H9 (cell line): ENCODE measurements around the gene MRTFA. TPM values are rescaled to one million over a fixed set of nuclear protein-coding genes. Genes with fewer than 3 reads are reported as not detected.
"Not testable (repeated sequence)": the region's sequence is repeated elsewhere in the genome, so short reads cannot be mapped to it uniquely, and the experiment has no call there.

Experiments used
- DNase-seq: peaks from one replicate; pipeline ENCODE4 v3.0.0-alpha.2; 2017
- H2AFZ ChIP-seq: one replicate; pipeline ENCODE4 v1.6.1; 2013; ENCODE audit warnings: mild to moderate bottlenecking, low read length, control low read depth, moderate library complexity
- H2AK5ac ChIP-seq: 2 replicates; pipeline ENCODE4 v1.6.1; 2013; ENCODE audit warnings: low read length, control low read depth, mixed read lengths; ENCODE audit not compliant: insufficient read length
- H2BK120ac ChIP-seq: one replicate; pipeline ENCODE4 v1.6.1; 2013; ENCODE audit warnings: low read depth, mild to moderate bottlenecking, low read length, control low read depth, inconsistent platforms; ENCODE audit not compliant: poor library complexity, severe bottlenecking
- H2BK12ac ChIP-seq: 2 replicates; pipeline ENCODE4 v1.6.1; 2013; ENCODE audit warnings: low read length, control low read depth, mixed read lengths, low read depth; ENCODE audit not compliant: insufficient read length
- H2BK15ac ChIP-seq: 2 replicates; pipeline ENCODE4 v1.6.1; 2013; ENCODE audit warnings: low read depth, low read length, control low read depth
- H2BK20ac ChIP-seq: one replicate; pipeline ENCODE4 v1.6.1; 2013; ENCODE audit warnings: low read depth, mild to moderate bottlenecking, low read length, control low read depth, inconsistent platforms; ENCODE audit not compliant: poor library complexity, severe bottlenecking
- H2BK5ac ChIP-seq: 2 replicates; pipeline ENCODE4 v1.6.1; 2013; ENCODE audit warnings: low read length, control low read depth, mixed read lengths; ENCODE audit not compliant: insufficient read length
- H3K14ac ChIP-seq: 2 replicates; pipeline ENCODE4 v1.6.1; 2013; ENCODE audit warnings: low read length, control low read depth; ENCODE audit not compliant: insufficient read depth
- H3K18ac ChIP-seq: 2 replicates; pipeline ENCODE4 v1.6.1; 2013; ENCODE audit warnings: low read depth, mild to moderate bottlenecking, mixed read lengths, low read length, control low read depth; ENCODE audit not compliant: insufficient read length
- H3K23ac ChIP-seq: 2 replicates; pipeline ENCODE4 v1.6.1; 2013; ENCODE audit warnings: low read length, control low read depth, mixed read lengths, low read depth; ENCODE audit not compliant: insufficient read length
- H3K23me2 ChIP-seq: 2 replicates; pipeline ENCODE4 v1.6.1; 2013; ENCODE audit warnings: low read depth, mild to moderate bottlenecking, mixed read lengths, low read length, control low read depth; ENCODE audit not compliant: insufficient read length, poor library complexity, severe bottlenecking
- H3K27ac ChIP-seq: 2 replicates; pipeline ENCODE4 v1.5.1; 2013; ENCODE audit warnings: low read length, control low read depth, mixed read lengths, low read depth; ENCODE audit not compliant: insufficient read length
- H3K27me3 ChIP-seq: 2 replicates; pipeline ENCODE4 v1.6.1; 2013; ENCODE audit warnings: low read length, control low read depth, inconsistent platforms; ENCODE audit not compliant: insufficient read depth
- H3K4ac ChIP-seq: 2 replicates; pipeline ENCODE4 v1.6.1; 2013; ENCODE audit warnings: low read depth, mild to moderate bottlenecking, control low read depth, inconsistent platforms, low read length, moderate library complexity
- H3K4me1 ChIP-seq: 2 replicates; pipeline ENCODE4 v1.6.1; 2013; ENCODE audit warnings: low read length, control low read depth, inconsistent platforms; ENCODE audit not compliant: insufficient read depth
- H3K4me2 ChIP-seq: 2 replicates; pipeline ENCODE4 v1.6.1; 2013; ENCODE audit warnings: low read length, control low read depth, mixed read lengths; ENCODE audit not compliant: insufficient read length, insufficient read depth
- H3K56ac ChIP-seq: 2 replicates; pipeline ENCODE4 v1.6.1; 2013; ENCODE audit warnings: low read depth, mild to moderate bottlenecking, mixed read lengths, low read length, control low read depth; ENCODE audit not compliant: insufficient read length
- H3K79me1 ChIP-seq: 2 replicates; pipeline ENCODE4 v1.6.1; 2013; ENCODE audit warnings: low read depth, mild to moderate bottlenecking, moderate library complexity, low read length, control low read depth, inconsistent platforms; ENCODE audit not compliant: insufficient read depth, poor library complexity, severe bottlenecking
- H3K79me2 ChIP-seq: 2 replicates; pipeline ENCODE4 v1.6.1; 2013; ENCODE audit warnings: low read length, control low read depth, inconsistent platforms; ENCODE audit not compliant: insufficient read depth
- H3K9ac ChIP-seq: 2 replicates; pipeline ENCODE4 v1.6.1; 2013; ENCODE audit warnings: low read length, control low read depth, mixed read lengths; ENCODE audit not compliant: insufficient read length; ENCODE audit errors: extremely low read depth
- H3K9me3 ChIP-seq: one replicate; pipeline ENCODE4 v1.6.1; 2013; ENCODE audit warnings: low read depth, low read length, inconsistent platforms; ENCODE audit not compliant: control insufficient read depth
- H3T11ph ChIP-seq: one replicate; pipeline ENCODE4 v1.6.1; 2013; ENCODE audit warnings: mild to moderate bottlenecking, low read length, control low read depth, inconsistent platforms
- H4K20me1 ChIP-seq: one replicate; pipeline ENCODE4 v1.6.1; 2013; ENCODE audit not compliant: control insufficient read depth, insufficient read length, insufficient read depth
- H4K5ac ChIP-seq: 2 replicates; pipeline ENCODE4 v1.6.1; 2013; ENCODE audit warnings: low read depth, mild to moderate bottlenecking, mixed read lengths, low read length, control low read depth; ENCODE audit not compliant: insufficient read length
- H4K8ac ChIP-seq: replicated peaks from 2 replicates; pipeline ENCODE4 v1.6.1; 2013; ENCODE audit warnings: low read length, control low read depth, mixed read lengths, low read depth; ENCODE audit not compliant: insufficient read length
- H4K91ac ChIP-seq: 2 replicates; pipeline ENCODE4 v1.6.1; 2013; ENCODE audit warnings: low read depth, mild to moderate bottlenecking, moderate library complexity, mixed read lengths, low read length, control low read depth; ENCODE audit not compliant: insufficient read length
- H3K27ac Mint-ChIP-seq, 3 experiments: 2 replicates in 2 of 3; 3 replicates in 1 of 3; pipeline ENCODE4 v1.8.0; 2020 to 2021; ENCODE audit warnings: mixed read lengths in 3 of 3, mild to moderate bottlenecking in 1 of 3, moderate library complexity in 1 of 3
- H3K27me3 Mint-ChIP-seq: 2 replicates; pipeline ENCODE4 v1.8.0; 2021; ENCODE audit warnings: low read depth, mild to moderate bottlenecking, moderate library complexity, mixed read lengths
- H3K36me3 Mint-ChIP-seq, 3 experiments: 2 replicates in 2 of 3; 3 replicates in 1 of 3; pipeline ENCODE4 v1.8.0; 2020 to 2021; ENCODE audit warnings: low read depth in 3 of 3, mixed read lengths in 3 of 3; ENCODE audit not compliant: insufficient read depth in 1 of 3
- H3K4me1 Mint-ChIP-seq, 2 experiments: 2 replicates each; pipeline ENCODE4 v1.8.0; 2020; ENCODE audit warnings: mixed read lengths in 2 of 2
- H3K4me3 Mint-ChIP-seq, 2 experiments: 2 replicates in 1 of 2; 3 replicates in 1 of 2; pipeline ENCODE4 v1.8.0; 2020 to 2021; ENCODE audit warnings: mild to moderate bottlenecking in 2 of 2, mixed read lengths in 2 of 2, moderate library complexity in 1 of 2
- H3K9me3 Mint-ChIP-seq, 2 experiments: 2 replicates in 1 of 2; 3 replicates in 1 of 2; pipeline ENCODE4 v1.8.0; 2020; ENCODE audit warnings: mild to moderate bottlenecking in 2 of 2, mixed read lengths in 2 of 2, moderate library complexity in 1 of 2
- WGBS: extraction: QIAGEN DNeasy Blood & Tissue Kit; methylation state at CpG from one replicate; pipeline ENCODE4 v1.1.7; 2013; ENCODE audit warnings: missing lambda C conversion rate, low lambda C conversion rate, mixed read lengths; ENCODE audit not compliant: insufficient read length; ENCODE audit errors: extremely low coverage; 5-methylcytosine and 5-hydroxymethylcytosine counted together
- total RNA-seq: library from RNA; stranded (reverse); gene quantifications from 2 replicates; pipeline ENCODE4 v1.2.1, GENCODE V29; 2021
- TF ChIP-seq, protein P1 (sequence below): fragments of 200-600 bp; sonication (generic); conservative IDR thresholded peaks from 3 replicates; pipeline ENCODE4 v1.8.0; 2021; ENCODE audit warnings: antibody characterized with exemption, mild to moderate bottlenecking

The MRTFA gene
- total RNA-seq, 1 experiment from 2014 or later: 38.1 TPM

DNA sequence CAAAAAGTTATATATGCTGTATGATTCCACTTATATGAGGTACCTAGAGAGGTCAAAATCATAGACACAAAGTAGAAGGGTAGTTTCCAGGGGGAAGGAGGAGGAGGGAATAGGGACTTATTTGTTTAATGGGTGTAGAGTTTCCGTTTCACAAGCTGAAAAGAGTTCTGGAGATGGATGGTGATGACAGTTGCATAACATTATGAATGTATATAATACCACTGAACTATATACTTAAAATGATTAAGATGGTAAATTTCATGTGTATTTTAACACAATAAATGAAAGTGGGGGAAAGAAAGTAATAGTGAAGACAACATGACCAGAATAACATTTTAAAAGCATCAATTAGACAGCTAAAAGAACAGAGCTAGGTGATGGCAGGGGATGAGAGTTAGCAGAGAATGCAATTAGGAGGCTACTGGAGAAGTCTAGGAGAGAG lies 51.2 kb downstream of the MRTFA start:
- H3K79me2 ChIP-seq: no peaks in the 10 kb centered on the region
- no peak overlapping the region for H3K23ac ChIP-seq
- Mint-ChIP-seq H3K27me3 (no peaks in the 10 kb centered on the region), H3K36me3 (peaks cover 18 to 33% (median 27%) of the 10 kb centered on the region in 3 experiments), H3K4me3 (no peak overlapping the region), H3K27ac (no peak overlapping the region), H3K4me1 (peaks cover 3 to 4% of the 10 kb centered on the region in 2 experiments; a peak in 2 of 4 replicates), H3K9me3 (peaks cover 7 to 8% of the 10 kb centered on the region in 2 experiments; a peak in 3 of 5 replicates)
- H4K5ac ChIP-seq: no peak overlapping the region
- no peaks in the 10 kb centered on the region for H3K27me3 ChIP-seq
- H3K9me3 ChIP-seq: no peaks in the 10 kb centered on the region
- no peaks in the 10 kb centered on the region for H3K4me1 ChIP-seq
- WGBS: no CpG with 5 or more reads among the region's 1 CpG
- TF ChIP-seq, protein P1, sequence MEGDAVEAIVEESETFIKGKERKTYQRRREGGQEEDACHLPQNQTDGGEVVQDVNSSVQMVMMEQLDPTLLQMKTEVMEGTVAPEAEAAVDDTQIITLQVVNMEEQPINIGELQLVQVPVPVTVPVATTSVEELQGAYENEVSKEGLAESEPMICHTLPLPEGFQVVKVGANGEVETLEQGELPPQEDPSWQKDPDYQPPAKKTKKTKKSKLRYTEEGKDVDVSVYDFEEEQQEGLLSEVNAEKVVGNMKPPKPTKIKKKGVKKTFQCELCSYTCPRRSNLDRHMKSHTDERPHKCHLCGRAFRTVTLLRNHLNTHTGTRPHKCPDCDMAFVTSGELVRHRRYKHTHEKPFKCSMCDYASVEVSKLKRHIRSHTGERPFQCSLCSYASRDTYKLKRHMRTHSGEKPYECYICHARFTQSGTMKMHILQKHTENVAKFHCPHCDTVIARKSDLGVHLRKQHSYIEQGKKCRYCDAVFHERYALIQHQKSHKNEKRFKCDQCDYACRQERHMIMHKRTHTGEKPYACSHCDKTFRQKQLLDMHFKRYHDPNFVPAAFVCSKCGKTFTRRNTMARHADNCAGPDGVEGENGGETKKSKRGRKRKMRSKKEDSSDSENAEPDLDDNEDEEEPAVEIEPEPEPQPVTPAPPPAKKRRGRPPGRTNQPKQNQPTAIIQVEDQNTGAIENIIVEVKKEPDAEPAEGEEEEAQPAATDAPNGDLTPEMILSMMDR: no peak
- H3K27ac ChIP-seq: no peak overlapping the region
- H3K18ac ChIP-seq: no peak overlapping the region
- H3K56ac ChIP-seq: no peak overlapping the region
- no peak overlapping the region for H2BK15ac ChIP-seq
- H3K9ac ChIP-seq: no peak overlapping the region
- no peak overlapping the region for H2BK12ac ChIP-seq
- no peaks in the 10 kb centered on the region for H3K23me2 ChIP-seq
- H4K20me1 ChIP-seq: no peaks in the 10 kb centered on the region
- DNase-seq: no peak
- no peak overlapping the region for H3K4ac ChIP-seq
- no peak overlapping the region for H4K91ac ChIP-seq
- H2BK120ac ChIP-seq: no peak overlapping the region
- H2BK20ac ChIP-seq: no peak overlapping the region
- no peak overlapping the region for H2AFZ ChIP-seq
- no peak overlapping the region for H3T11ph ChIP-seq
- H4K8ac ChIP-seq: no peak overlapping the region
- H3K14ac ChIP-seq: no peak overlapping the region
- H3K4me2 ChIP-seq: no peak overlapping the region
- peaks cover 3% of the 10 kb centered on the region for H3K79me1 ChIP-seq
- H2BK5ac ChIP-seq: no peak overlapping the region
- H2AK5ac ChIP-seq: no peak overlapping the region

DNA sequence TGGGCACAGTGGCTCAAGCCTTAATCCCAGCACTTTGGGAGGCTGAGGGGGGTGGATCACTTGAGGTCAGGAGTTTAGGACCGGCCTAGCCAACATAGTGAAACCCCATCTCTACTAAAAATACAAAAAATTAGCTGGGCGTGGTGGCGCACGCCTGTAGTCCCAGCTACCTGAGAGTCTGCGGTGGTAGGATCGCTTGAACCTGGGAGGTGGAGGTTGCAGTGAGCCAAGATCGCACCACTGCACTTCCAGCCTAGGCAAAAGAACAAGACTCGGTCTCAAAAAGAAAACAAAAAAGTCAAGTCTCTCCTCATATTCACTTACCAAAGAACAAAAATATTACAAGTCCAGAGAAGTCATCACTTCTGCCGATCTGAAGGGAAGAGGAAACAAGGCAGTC lies 51.8 kb downstream of the MRTFA start:
- H4K5ac ChIP-seq, H3K4me1 ChIP-seq, H3K79me1 ChIP-seq, H2AFZ ChIP-seq, H2BK5ac ChIP-seq, H3K14ac ChIP-seq, H3K4me3 Mint-ChIP-seq, H3K79me2 ChIP-seq, H2BK12ac ChIP-seq, H4K8ac ChIP-seq, H2BK20ac ChIP-seq, H3K27ac ChIP-seq, H3K9ac ChIP-seq, H2BK15ac ChIP-seq, H3K18ac ChIP-seq, H3K4me2 ChIP-seq, H3K56ac ChIP-seq, H3K9me3 ChIP-seq, H2AK5ac ChIP-seq, H3K27me3 ChIP-seq, H3K4me1 Mint-ChIP-seq, H3K27me3 Mint-ChIP-seq, H3K23me2 ChIP-seq, H3K23ac ChIP-seq, H2BK120ac ChIP-seq, DNase-seq, H3T11ph ChIP-seq, H3K9me3 Mint-ChIP-seq, H3K4ac ChIP-seq, H3K27ac Mint-ChIP-seq, H4K20me1 ChIP-seq, H4K91ac ChIP-seq: not testable (repeated sequence)
- H3K36me3 Mint-ChIP-seq: peaks cover 18 to 33% (median 27%) of the 10 kb centered on the region in 3 experiments
- no CpG with 5 or more reads among the region's 9 CpGs for WGBS
